Activated CD8-positive, alpha-beta memory T cell treated with anti-CD3 and anti-CD28 coated beads, Interleukin-2, amount 50 U/mL, for 48 hours (primary cell): ENCODE data around the gene KCNK3.

Experiments
- DNase-seq: peaks from one replicate; pipeline ENCODE4 v3.0.0-alpha.2; 2020

KCNK3 gene

GRCh38 chr2:26666671-26667070 lies 25.9 kb upstream of the KCNK3 start:
- DNase-seq: no peak

- no peak for DNase-seq
Observed at GRCh38 chr2:26668041-26668440, 24.5 kb upstream of the KCNK3 start.

- DNase-seq: no peak
Observed at GRCh38 chr2:26668856-26669750, 23.4 kb upstream of the KCNK3 start.

GRCh38 chr2:26670171-26670570 lies 22.4 kb upstream of the KCNK3 start:
- no peak for DNase-seq

DNA sequence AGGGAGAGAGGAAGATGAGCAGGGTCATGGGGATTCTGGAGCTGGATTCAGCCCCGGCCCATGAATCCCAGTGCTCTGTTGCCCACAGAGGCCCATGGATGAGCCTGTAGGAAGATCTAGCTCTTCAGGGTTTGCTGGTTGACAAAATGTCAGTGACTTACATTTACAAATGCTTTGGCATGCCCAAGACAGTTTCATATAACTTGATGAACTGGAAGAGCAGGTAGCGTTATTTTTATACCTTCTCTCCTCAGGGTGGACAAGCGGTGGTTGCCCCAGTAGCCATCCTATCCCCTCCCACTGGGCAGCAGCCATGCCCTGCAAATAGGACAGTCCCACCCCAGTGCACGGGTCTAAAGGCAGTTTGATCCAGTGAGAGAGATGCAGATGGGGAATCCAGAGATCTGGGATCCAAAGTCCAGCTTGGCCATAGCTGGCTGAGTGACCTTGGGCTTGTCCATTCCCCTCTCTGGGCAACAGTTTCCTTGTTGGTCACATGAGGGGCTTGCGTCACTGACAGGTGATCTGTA lies 21.5 kb upstream of the KCNK3 start:
- no peak for DNase-seq

- no peak for DNase-seq
Observed at GRCh38 chr2:26671691-26672090, 20.8 kb upstream of the KCNK3 start.

GRCh38 chr2:26672112-26672817 lies 20.3 kb upstream of the KCNK3 start:
- DNase-seq: no peak

DNA sequence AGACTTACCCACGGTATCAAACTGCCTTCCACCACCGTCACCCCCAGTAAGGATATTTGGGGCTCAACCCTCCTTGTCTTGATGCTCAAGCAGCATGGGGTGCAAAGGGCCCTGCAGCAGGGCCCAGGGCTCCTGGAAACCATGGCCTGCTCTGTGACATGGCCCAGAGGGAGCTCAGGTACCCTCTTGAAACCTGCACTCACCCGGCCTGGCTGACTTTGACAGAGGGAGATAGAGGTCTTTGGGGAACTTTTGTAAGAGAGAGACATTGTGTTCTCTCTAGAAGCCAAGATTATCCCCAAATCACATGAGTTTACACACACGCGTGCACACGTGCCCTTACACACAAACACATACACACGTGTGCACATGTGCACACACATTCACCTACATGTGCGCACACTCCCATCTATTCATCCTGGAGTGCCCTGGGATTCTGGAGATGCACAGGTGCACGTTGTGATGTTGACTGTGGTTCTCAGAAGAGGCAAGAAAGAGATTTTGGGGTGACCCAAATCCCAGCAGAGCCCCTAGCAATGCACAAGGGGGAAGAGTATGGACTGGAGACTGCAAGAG lies 19.6 kb upstream of the KCNK3 start:
- DNase-seq: no peak

DNA sequence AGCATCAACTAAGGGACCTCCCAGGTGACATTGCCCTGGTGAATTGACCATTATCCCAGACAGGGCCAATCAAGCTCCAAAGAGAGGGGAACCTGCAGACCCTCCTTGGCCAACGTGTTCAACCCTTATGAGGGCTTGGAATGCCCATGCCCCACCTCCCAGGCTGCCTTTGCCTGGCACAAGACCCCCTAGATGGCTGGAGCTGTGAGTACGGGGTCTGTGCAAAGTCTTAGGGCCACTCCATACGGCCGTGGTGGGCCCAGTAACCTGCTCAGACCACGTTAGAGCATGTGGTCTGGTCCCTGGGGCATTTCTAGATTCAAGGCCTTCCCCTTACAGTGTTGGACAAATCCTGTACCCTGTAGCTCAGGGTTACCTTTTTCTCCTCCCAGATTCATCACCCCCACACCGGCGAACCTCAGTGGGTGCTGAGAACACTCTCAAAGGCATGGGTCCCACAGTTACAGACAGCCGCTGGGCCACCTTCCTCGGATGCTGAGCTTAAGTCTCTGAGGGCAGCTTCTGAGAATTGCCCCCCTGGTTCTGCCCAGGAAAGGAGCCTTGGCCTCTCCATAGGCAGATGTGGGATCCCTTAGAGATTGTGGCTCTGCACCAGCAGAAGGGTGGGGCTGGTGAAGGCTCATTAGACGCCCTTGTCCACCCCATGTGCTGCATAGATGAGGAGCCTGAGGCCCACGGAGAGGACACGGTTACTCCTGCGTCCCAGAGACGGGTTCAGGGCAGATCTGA lies 18.3 kb upstream of the KCNK3 start:
- no peak for DNase-seq

DNA sequence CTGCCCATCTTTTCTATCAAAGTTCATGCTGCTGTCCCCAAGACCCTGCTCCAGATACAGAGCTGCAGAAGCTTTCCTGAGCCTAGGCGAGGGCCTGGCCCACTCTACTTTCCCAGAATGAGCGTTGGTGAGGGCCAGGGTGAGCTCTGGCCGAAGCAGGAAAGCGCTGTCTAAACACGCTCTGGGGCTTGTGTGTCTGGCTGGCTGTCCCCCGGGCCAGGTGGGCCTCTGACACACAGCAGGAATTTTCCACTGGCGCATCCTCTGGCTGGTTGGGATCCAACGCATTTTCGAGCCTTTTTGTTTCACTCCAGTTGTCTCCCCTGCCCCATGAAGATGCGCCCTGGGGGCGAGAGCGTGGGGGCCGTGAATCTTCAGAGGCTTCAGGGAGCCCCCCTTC lies 17.8 kb upstream of the KCNK3 start:
- no peak for DNase-seq

GRCh38 chr2:26675651-26676255 lies 16.8 kb upstream of the KCNK3 start:
- no peak for DNase-seq

- DNase-seq: no peak
Observed at GRCh38 chr2:26678035-26678434, 14.5 kb upstream of the KCNK3 start.

DNA sequence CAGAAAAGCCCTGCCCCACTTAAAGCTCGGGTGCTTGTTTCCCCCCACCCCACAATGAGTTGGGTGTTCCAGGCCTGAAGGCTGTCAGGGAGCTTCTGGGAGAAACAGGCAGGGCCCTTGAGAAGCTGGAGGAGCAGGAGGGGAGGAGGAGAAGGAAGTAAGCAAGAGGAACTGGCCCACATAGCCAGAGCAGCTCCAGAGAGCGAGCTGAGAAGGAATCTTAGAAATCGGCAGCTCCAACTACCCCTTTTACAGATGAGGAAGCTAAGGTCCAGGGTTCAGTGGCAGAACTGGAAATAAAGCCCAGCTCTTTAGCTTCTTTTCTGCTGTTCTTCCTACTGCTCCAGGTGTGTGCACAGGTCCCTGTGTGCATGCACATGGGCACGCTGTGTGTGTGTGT lies 12.7 kb upstream of the KCNK3 start:
- DNase-seq: no peak

- DNase-seq: no peak
Observed at GRCh38 chr2:26681656-26682055, 10.9 kb upstream of the KCNK3 start.

DNA sequence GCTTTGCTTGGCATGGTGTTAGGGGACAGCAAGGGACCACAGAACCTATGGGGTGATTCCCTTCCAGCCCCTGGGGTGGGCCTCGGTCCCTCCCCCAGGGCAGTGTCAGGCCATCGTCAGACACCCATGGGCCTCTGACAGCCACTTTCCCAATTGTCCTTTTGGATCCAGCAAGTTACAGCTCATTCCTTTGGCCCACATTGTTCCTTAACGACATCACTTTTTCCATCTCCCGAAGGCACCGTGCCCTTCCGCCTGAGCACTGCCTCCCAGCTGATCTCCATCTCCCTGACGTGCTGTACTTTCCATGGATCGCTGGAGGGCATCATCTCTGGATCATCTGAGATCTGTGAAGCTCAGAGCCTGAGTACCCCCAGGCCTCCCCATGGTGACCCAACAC lies 10.4 kb upstream of the KCNK3 start:
- DNase-seq: no peak

DNA sequence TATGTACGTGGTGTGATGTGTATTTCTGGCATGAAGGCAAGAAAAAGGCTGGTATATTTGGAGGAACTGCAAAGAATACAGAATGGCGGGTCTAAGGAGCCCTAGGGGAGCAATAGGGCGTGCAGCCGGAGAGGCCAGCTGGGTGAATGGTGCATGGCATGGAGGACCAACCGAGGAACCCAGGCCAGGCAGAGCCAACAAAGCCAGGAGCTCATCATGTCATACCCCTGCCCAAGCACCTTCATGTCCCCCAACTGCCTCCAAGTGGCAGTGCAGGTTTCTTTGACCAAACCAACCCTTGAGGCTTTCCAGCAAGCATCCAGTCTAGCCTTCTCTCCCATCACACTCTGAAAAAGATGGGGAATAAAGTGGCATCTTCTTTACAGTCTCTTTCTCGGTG lies 8.9 kb upstream of the KCNK3 start:
- DNase-seq: no peak

DNA sequence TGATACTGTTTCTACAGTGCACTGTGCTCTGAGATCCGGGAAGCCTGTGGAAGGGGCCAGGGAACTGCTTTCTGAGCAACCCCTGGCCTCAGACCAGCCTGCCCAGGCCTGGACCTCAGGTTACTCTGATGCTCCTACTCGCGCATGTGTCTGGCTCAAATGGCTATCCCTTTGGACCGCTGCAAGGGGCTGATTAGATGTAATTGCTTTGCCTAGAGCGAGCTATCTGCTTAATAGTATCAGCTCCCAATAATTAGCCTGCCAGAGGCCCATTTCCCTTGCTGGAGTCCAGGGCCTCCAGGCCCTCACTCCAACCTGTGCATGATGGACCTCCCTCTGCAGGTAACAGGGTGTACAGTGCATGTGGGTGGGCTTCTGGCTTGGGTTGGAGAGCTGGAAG lies 7.2 kb upstream of the KCNK3 start:
- DNase-seq: no peak

DNA sequence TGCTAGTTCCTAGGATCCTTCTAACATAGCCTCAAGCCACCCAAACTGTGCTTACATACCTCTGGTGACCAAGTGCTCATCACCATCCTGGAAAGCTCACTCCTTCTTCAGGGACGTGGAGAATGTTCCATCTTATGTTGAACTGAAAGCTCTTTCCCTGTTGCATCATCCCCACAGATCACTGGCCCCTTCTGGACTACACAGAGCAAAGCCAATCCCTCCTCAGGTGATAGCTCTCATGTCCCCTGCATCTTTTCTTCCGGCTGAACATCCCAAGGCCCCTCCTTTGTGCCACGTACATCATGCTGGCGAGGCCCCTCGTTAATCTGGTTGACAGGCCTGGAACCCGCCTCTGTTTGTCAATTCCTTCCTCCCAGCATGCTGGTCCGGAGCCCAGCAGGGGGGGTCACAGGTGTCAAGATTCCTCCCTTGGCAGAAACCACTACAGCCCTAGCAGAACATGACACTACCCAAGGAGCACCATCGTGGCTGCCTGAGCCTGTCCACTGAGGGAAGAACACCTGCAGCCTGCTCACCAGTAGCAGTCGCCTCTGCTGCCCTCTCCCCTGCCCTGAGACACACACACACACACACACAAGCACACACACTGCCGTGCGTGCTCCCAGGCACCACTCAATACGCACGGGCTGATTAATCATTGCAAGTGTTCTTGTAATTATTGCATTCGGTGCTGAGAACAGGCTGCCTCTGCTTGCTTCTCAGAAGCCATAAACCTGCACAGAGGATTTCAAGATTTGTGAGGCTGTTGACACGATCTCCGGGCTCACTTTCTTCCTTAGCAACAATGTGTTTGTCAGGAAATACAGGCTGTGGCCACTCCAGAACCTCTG lies 6.3 kb upstream of the KCNK3 start:
- DNase-seq: no peak

DNA sequence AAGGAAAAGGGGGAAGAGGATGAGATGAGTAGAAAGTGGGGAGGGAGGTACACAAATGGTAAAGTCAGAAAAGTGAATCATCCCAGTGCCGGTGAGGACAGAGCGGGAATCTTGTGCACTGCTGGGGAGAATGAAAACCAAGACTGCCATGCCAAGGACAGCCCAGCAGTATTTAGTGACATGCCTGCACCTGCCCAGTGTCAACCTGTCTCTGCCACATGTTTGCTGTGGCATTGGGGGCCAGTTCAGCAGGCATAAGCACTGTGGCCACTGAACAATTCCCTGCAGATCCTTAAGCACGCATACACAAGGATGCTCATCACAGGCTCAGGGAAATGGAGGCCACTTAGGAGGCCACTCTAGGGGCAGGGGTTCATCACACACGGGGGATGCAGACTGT lies 5.2 kb upstream of the KCNK3 start:
- no peak for DNase-seq

- DNase-seq: no peak
Observed at GRCh38 chr2:26687801-26688200, 4.7 kb upstream of the KCNK3 start.

GRCh38 chr2:26691161-26691560 lies 1.4 kb upstream of the KCNK3 start:
- DNase-seq: no peak

- no peak for DNase-seq
Observed at GRCh38 chr2:26691881-26692278, 642 bp upstream of the KCNK3 start.
